ENCODE results near the gene CDH11. TPM values are rescaled to one million over a fixed set of nuclear protein-coding genes. Genes with fewer than 3 reads are reported as not detected.

Gene CDH11
- total RNA-seq, 1 donor from 2014 or later, result 80.9 TPM

GRCh38 chr16:65118871-65119270 is 3.0 kb downstream of the CDH11 start:
- Histone ChIP-seq H3K4me3 (ENCODE audit: low read length in 3 of 3) (no peak overlapping the region), H3K4me1 (ENCODE audit: control insufficient read depth in 3 of 3, insufficient read depth in 3 of 3, low read length in 3 of 3) (peaks cover 17 to 26% (median 20%) of the 10 kb centered on the region in 3 donors), H3K9me3 (ENCODE audit: control insufficient read depth in 3 of 3, low read length in 3 of 3) (no peaks in the 10 kb centered on the region), H3K9ac (ENCODE audit: low read depth in 1 of 3, low read length in 3 of 3) (no peak overlapping the region), H3K27me3 (ENCODE audit: control insufficient read depth in 3 of 3, insufficient read depth in 3 of 3, low read length in 3 of 3) (peaks cover 18 to 30% (median 26%) of the 10 kb centered on the region in 3 donors), H3K27ac (ENCODE audit: low read depth, low read length) (no peak overlapping the region), H3K36me3 (ENCODE audit: control insufficient read depth in 3 of 3, insufficient read depth in 3 of 3, low read length in 3 of 3) (no peaks in the 10 kb centered on the region)

- H3K36me3 ChIP-seq (ENCODE audit: control insufficient read depth in 3 of 3, insufficient read depth in 3 of 3, low read length in 3 of 3), result no peaks in the 10 kb centered on the region
- no peak overlapping the region for H3K4me3 ChIP-seq (ENCODE audit: low read length in 3 of 3)
These were observed 3.9 kb downstream of the CDH11 start for GRCh38 chr16:65117811-65118448.

GRCh38 chr16:65116818-65117430 is 4.9 kb downstream of the CDH11 start:
- no peaks in the 10 kb centered on the region for H3K9me3 ChIP-seq (ENCODE audit: control insufficient read depth in 3 of 3, low read length in 3 of 3)
- H3K27ac ChIP-seq (ENCODE audit: low read depth, low read length), result no peak overlapping the region
- H3K9ac ChIP-seq (ENCODE audit: low read depth in 1 of 3, low read length in 3 of 3), result no peak overlapping the region

More at GRCh38 chr16:65117811-65118448, 3.9 kb downstream of the CDH11 start:
- H3K9me3 ChIP-seq (ENCODE audit: control insufficient read depth in 3 of 3, low read length in 3 of 3), result no peaks in the 10 kb centered on the region
- no peak overlapping the region for H3K27ac ChIP-seq (ENCODE audit: low read depth, low read length)
- peaks cover 17 to 23% (median 18%) of the 10 kb centered on the region in 3 donors for H3K27me3 ChIP-seq (ENCODE audit: control insufficient read depth in 3 of 3, insufficient read depth in 3 of 3, low read length in 3 of 3)
- H3K9ac ChIP-seq (ENCODE audit: low read depth in 1 of 3, low read length in 3 of 3), result no peak overlapping the region
- peaks cover 11 to 17% (median 13%) of the 10 kb centered on the region in 3 donors for H3K4me1 ChIP-seq (ENCODE audit: control insufficient read depth in 3 of 3, insufficient read depth in 3 of 3, low read length in 3 of 3)

GRCh38 chr16:65116216-65116615 is 5.6 kb downstream of the CDH11 start:
- Histone ChIP-seq H3K9me3 (ENCODE audit: control insufficient read depth in 3 of 3, low read length in 3 of 3) (no peaks in the 10 kb centered on the region), H3K9ac (ENCODE audit: low read depth in 1 of 3, low read length in 3 of 3) (no peak overlapping the region), H3K36me3 (ENCODE audit: control insufficient read depth in 3 of 3, insufficient read depth in 3 of 3, low read length in 3 of 3) (no peaks in the 10 kb centered on the region), H3K27ac (ENCODE audit: low read depth, low read length) (no peak overlapping the region), H3K4me1 (ENCODE audit: control insufficient read depth in 3 of 3, insufficient read depth in 3 of 3, low read length in 3 of 3) (peaks cover 5 to 6% (median 6%) of the 10 kb centered on the region in 3 donors), H3K27me3 (ENCODE audit: control insufficient read depth in 3 of 3, insufficient read depth in 3 of 3, low read length in 3 of 3) (peaks cover 6 to 13% (median 12%) of the 10 kb centered on the region in 3 donors), H3K4me3 (ENCODE audit: low read length in 3 of 3) (no peak overlapping the region)

More at GRCh38 chr16:65116818-65117430, 4.9 kb downstream of the CDH11 start:
- no peaks in the 10 kb centered on the region for H3K36me3 ChIP-seq (ENCODE audit: control insufficient read depth in 3 of 3, insufficient read depth in 3 of 3, low read length in 3 of 3)
- H3K27me3 ChIP-seq (ENCODE audit: control insufficient read depth in 3 of 3, insufficient read depth in 3 of 3, low read length in 3 of 3), result peaks cover 9 to 14% (median 12%) of the 10 kb centered on the region in 3 donors
- H3K4me1 ChIP-seq (ENCODE audit: control insufficient read depth in 3 of 3, insufficient read depth in 3 of 3, low read length in 3 of 3), result peaks cover 5 to 9% (median 7%) of the 10 kb centered on the region in 3 donors
- H3K4me3 ChIP-seq (ENCODE audit: low read length in 3 of 3), result no peak overlapping the region

GRCh38 chr16:65114527-65114926 is 7.3 kb downstream of the CDH11 start:
- no peaks in the 10 kb centered on the region for H3K4me1 ChIP-seq (ENCODE audit: control insufficient read depth in 3 of 3, insufficient read depth in 3 of 3, low read length in 3 of 3)
- H3K36me3 ChIP-seq (ENCODE audit: control insufficient read depth in 3 of 3, insufficient read depth in 3 of 3, low read length in 3 of 3), result no peaks in the 10 kb centered on the region
- no peak overlapping the region for H3K27ac ChIP-seq (ENCODE audit: low read depth, low read length)
- H3K9ac ChIP-seq (ENCODE audit: low read depth in 1 of 3, low read length in 3 of 3), result no peak overlapping the region
- no peaks in the 10 kb centered on the region for H3K9me3 ChIP-seq (ENCODE audit: control insufficient read depth in 3 of 3, low read length in 3 of 3)
- no peaks in the 10 kb centered on the region for H3K27me3 ChIP-seq (ENCODE audit: control insufficient read depth in 3 of 3, insufficient read depth in 3 of 3, low read length in 3 of 3)
- H3K4me3 ChIP-seq (ENCODE audit: low read length in 3 of 3), result no peak overlapping the region

- Histone ChIP-seq H3K36me3 (ENCODE audit: control insufficient read depth in 3 of 3, insufficient read depth in 3 of 3, low read length in 3 of 3) (no peaks in the 10 kb centered on the region), H3K4me3 (ENCODE audit: low read length in 3 of 3) (no peak overlapping the region), H3K27ac (ENCODE audit: low read depth, low read length) (no peak overlapping the region), H3K4me1 (ENCODE audit: control insufficient read depth in 3 of 3, insufficient read depth in 3 of 3, low read length in 3 of 3) (no peaks in the 10 kb centered on the region), H3K9me3 (ENCODE audit: control insufficient read depth in 3 of 3, low read length in 3 of 3) (no peaks in the 10 kb centered on the region), H3K9ac (ENCODE audit: low read depth in 1 of 3, low read length in 3 of 3) (no peak overlapping the region), H3K27me3 (ENCODE audit: control insufficient read depth in 3 of 3, insufficient read depth in 3 of 3, low read length in 3 of 3) (no peaks in the 10 kb centered on the region)
These were observed 8.4 kb downstream of the CDH11 start for GRCh38 chr16:65113441-65113840.

GRCh38 chr16:65111306-65111705 is 10.6 kb downstream of the CDH11 start:
- Histone ChIP-seq H3K4me3 (ENCODE audit: low read length in 3 of 3) (no peak overlapping the region), H3K9ac (ENCODE audit: low read depth in 1 of 3, low read length in 3 of 3) (no peak overlapping the region), H3K36me3 (ENCODE audit: control insufficient read depth in 3 of 3, insufficient read depth in 3 of 3, low read length in 3 of 3) (no peaks in the 10 kb centered on the region), H3K27ac (ENCODE audit: low read depth, low read length) (no peak overlapping the region), H3K4me1 (ENCODE audit: control insufficient read depth in 3 of 3, insufficient read depth in 3 of 3, low read length in 3 of 3) (no peaks in the 10 kb centered on the region), H3K27me3 (ENCODE audit: control insufficient read depth in 3 of 3, insufficient read depth in 3 of 3, low read length in 3 of 3) (no peaks in the 10 kb centered on the region), H3K9me3 (ENCODE audit: control insufficient read depth in 3 of 3, low read length in 3 of 3) (no peaks in the 10 kb centered on the region)

- Histone ChIP-seq H3K9me3 (ENCODE audit: control insufficient read depth in 3 of 3, low read length in 3 of 3) (no peaks in the 10 kb centered on the region), H3K4me3 (ENCODE audit: low read length in 3 of 3) (no peak overlapping the region), H3K36me3 (ENCODE audit: control insufficient read depth in 3 of 3, insufficient read depth in 3 of 3, low read length in 3 of 3) (no peaks in the 10 kb centered on the region)
These were observed 15.1 kb downstream of the CDH11 start for GRCh38 chr16:65106757-65107156.

GRCh38 chr16:65105171-65105570 is 16.7 kb downstream of the CDH11 start:
- no peak overlapping the region for H3K4me3 ChIP-seq (ENCODE audit: low read length in 3 of 3)

More at GRCh38 chr16:65106757-65107156, 15.1 kb downstream of the CDH11 start:
- no peak overlapping the region for H3K9ac ChIP-seq (ENCODE audit: low read depth in 1 of 3, low read length in 3 of 3)
- H3K4me1 ChIP-seq (ENCODE audit: control insufficient read depth in 3 of 3, insufficient read depth in 3 of 3, low read length in 3 of 3), result no peaks in the 10 kb centered on the region
- H3K27ac ChIP-seq (ENCODE audit: low read depth, low read length), result no peak overlapping the region
- H3K27me3 ChIP-seq (ENCODE audit: control insufficient read depth in 3 of 3, insufficient read depth in 3 of 3, low read length in 3 of 3), result no peaks in the 10 kb centered on the region

GRCh38 chr16:65104471-65104870 is 17.4 kb downstream of the CDH11 start:
- H3K9ac ChIP-seq (ENCODE audit: low read depth in 1 of 3, low read length in 3 of 3), result no peak overlapping the region
- H3K27ac ChIP-seq (ENCODE audit: low read depth, low read length), result no peak overlapping the region
- H3K4me1 ChIP-seq (ENCODE audit: control insufficient read depth in 3 of 3, insufficient read depth in 3 of 3, low read length in 3 of 3), result no peaks in the 10 kb centered on the region
- no peaks in the 10 kb centered on the region for H3K9me3 ChIP-seq (ENCODE audit: control insufficient read depth in 3 of 3, low read length in 3 of 3)
- no peaks in the 10 kb centered on the region for H3K27me3 ChIP-seq (ENCODE audit: control insufficient read depth in 3 of 3, insufficient read depth in 3 of 3, low read length in 3 of 3)
- no peaks in the 10 kb centered on the region for H3K36me3 ChIP-seq (ENCODE audit: control insufficient read depth in 3 of 3, insufficient read depth in 3 of 3, low read length in 3 of 3)
- no peak overlapping the region for H3K4me3 ChIP-seq (ENCODE audit: low read length in 3 of 3)

More at GRCh38 chr16:65105171-65105570, 16.7 kb downstream of the CDH11 start:
- H3K9ac ChIP-seq (ENCODE audit: low read depth in 1 of 3, low read length in 3 of 3), result no peak overlapping the region
- H3K27ac ChIP-seq (ENCODE audit: low read depth, low read length), result no peak overlapping the region
- H3K27me3 ChIP-seq (ENCODE audit: control insufficient read depth in 3 of 3, insufficient read depth in 3 of 3, low read length in 3 of 3), result no peaks in the 10 kb centered on the region
- H3K4me1 ChIP-seq (ENCODE audit: control insufficient read depth in 3 of 3, insufficient read depth in 3 of 3, low read length in 3 of 3), result no peaks in the 10 kb centered on the region
- H3K9me3 ChIP-seq (ENCODE audit: control insufficient read depth in 3 of 3, low read length in 3 of 3), result no peaks in the 10 kb centered on the region
- no peaks in the 10 kb centered on the region for H3K36me3 ChIP-seq (ENCODE audit: control insufficient read depth in 3 of 3, insufficient read depth in 3 of 3, low read length in 3 of 3)
